ENCODE measurements around the gene TACO1.
A peak's percentile ranks its signal among the peaks of the same experiment; 100 is the strongest.

Gene TACO1

DNA sequence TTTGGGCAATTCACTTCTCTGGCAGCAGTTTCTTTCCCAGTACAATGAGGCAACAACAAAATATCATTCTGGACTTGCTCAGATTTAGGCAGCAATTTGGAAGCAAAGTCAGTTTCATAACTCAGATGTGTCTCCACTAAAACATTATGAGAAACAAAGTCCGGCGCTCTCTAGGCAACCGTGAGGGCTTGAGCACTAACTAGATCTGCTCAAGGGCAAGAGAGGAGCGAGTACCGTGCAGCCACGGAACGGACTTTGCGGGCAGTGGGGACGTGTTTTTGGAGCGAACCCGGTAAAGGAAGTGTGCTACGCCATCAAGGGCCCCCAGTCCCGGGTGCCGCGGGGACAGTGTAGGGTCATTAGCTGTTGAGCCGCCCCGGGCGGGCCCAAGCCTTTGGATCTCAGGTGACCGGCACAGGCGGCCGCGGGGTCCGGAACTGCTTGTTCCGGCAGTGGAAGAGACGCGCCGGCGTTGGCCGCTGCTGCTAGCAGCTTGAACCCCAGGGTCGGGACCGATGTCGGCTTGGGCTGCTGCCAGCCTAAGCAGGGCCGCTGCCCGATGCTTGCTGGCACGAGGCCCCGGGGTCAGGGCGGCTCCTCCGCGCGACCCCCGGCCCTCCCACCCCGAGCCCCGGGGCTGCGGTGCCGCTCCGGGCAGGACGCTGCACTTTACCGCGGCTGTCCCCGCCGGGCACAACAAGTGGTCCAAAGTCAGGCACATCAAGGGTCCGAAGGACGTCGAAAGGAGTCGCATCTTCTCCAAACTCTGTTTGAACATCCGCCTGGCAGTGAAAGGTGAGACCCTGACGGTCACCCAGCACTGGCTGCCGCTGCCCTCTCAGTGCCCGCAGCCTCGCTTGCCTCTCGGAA, at the start of gene TACO1:
Gene TACO1, plus strand, starts transcription at position 327 of the 870 bp plus-strand sequence. Its CDS starts 189 bp downstream, at position 516.
- DNase-seq: peak; percentile 70

DNA sequence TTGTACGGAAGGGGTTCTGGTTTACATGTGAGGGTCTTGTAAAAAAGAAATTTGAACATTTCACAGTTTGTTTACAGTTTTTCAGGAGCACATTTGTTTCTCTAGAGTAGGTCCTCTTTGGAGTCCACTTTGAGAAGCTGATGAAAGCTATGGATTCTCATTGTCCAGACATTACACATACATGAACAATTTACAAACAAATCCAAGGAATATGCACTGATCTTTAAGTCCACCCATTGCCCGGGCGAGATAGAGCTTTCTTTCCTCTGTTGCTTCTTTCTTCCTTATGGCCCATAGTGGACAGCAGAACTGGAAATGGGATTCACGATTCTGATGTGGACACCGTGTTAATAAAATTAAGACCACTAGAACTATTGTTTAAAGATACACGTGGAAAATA, 48.5 kb upstream of the TACO1 start:
- no peak for DNase-seq

DNA sequence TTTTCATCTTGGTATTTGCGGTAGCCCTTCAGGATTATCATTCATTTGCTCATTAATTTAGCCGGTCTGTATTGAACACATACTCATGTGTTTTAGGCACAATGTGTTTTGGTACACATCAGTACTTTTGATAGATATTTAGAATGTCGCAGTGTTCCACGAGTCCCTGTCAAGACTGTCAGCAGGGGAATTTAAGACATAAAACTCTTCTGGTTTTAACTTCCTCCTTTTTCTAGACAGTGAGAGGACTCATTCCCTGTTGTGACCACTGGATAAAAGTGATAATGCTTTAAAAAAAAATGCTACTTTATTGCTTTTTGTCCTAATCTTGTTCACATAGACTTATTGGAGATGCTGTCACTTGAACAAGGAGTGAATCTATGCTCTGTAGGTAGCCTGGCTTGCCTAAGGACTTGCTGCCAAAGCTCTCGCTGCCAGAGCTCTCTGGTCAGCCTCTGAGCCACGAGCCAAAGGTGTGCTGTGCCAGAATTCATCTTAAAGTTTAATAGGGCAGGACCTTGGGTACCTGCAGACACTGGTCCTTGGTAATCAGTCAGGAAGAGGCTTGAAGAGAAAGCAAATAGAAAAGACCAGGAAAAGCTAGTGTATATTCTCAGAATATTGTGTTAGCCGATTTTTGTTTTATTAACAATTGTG, 45.1 kb upstream of the TACO1 start:
- no peak for DNase-seq

DNA sequence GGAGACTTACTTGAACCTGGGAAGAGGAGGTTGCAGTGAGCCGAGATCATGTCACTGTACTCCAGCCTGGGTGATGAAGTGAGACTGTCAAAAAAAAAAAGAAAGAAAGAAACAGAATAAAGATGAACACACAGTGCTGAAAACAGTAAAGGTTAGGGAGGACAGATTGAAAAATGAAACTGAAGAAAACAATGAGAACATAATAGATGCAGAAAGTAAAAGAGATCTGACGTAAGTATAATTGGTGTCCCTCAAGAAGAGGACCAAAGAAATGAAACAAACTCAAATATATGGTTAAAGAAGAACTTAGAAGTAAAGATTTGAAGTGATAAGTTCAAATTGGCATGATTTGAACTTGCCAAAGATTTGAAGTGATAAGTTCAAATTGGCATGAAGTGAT, 43.3 kb upstream of the TACO1 start:
- no peak for DNase-seq

DNA sequence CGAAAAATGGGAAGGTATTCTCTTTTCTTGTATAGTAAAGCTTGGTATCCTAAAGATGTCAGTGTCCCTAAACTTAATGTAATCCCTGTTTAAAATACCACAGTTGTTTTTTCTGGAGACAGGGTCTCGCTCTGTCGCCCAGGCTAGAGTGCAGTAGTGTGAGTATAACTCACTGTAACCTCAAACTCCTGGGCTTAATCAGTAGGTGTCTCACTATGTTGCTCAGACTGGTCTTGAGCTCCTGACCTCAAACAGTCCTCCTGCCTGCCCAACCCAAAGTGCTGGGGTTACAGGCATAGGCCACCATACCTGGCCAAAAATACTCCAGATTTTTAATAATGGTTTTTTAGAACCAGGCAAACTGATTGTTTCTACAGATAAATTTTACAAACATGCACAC, 42.3 kb upstream of the TACO1 start:
- DNase-seq: no peak

DNA sequence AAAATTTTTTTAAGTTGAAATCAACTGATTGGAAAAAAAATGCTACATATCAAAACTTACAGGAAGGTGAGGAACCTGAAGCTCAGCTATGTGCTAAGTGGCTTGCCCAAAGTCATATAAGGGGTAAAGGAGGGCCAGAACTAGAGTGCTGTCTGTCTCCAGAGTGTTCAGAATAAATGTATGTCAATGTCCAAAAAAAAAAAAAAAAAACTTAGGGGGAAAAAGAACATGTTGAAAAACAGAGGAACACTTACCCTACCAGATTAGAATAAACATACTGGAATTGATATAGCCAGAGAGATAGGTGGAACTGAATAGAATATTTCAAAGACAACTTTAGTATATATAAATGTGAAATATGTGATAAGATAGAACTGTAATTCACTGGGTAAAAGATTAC, 38.9 kb upstream of the TACO1 start:
- DNase-seq: no peak

DNA sequence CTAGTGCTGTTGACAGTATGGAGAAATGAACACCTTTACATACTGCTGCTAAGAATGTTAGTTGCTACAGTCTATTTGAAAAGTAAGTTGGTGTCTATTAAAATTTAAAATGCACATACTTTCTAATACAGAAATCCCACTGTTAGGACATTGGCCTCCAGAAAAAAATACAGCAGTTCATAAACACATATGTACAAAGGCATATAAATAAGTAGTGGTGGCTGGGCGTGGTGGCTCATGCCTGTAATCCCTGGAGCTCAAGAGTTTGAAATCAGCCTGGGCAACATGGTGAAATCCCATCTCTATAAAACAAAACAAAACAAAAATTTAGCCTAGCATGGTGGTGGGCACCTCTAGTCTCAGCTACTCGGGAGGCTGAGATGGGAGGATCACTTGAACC, 37.4 kb upstream of the TACO1 start:
- no peak for DNase-seq

DNA sequence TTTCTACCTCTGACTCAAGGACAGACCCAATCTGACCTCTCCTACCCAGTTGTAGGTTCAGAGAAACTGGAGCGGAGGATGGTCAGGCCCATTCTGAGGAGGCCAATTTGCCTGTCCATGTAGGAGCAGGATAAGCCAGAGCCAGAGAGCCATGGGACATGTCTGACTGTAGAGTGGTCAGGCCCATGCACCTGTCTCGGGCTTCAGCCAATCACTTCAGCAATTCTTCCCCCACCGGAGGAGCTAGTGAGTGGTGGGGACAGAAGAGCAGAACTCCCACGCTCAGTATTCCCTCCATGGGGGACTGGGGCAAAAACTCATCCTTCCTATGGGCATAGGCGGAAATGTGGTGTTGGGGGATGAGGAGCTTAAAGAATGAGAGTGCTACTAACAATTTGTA, 36.1 kb upstream of the TACO1 start:
- no peak for DNase-seq

DNA sequence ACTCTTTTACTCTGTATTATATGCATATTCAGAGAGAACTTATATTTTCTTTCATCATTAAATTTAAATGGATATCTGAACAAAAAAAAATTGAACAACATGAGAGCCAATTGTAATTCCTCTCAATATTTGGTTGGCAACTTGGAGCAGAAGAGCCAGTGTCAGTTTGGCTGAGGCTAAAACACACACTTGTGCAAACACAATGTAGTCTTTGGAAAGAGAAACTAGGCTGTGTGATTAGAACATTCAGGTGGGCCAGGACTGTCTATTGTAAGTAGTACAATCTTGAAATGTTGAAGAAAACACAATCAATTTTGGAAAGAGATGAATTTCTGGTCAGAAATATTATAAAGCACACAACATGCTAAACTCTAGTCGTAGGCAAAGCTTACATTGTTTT, 33.5 kb upstream of the TACO1 start:
- DNase-seq: no peak

DNA sequence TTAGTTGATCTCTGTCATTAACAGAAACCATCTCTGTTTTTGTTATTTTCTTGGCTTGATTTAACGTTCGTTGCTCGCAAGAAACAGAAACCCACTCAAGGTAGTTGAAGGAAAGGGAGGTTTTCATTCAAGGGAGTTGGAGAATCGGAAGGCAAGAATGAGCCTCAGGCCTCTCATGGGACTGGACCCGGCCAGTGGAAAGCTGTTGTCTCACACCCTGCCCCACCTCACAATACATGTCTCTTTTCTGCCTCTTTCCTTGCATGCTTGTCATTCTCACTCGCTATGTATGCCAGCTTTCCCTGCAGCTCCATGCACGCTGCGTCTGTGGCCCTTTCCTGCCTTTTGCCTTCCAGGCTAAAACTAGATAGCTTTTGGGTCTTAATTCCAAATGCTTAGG, 32.1 kb upstream of the TACO1 start:
- DNase-seq: no peak

DNA sequence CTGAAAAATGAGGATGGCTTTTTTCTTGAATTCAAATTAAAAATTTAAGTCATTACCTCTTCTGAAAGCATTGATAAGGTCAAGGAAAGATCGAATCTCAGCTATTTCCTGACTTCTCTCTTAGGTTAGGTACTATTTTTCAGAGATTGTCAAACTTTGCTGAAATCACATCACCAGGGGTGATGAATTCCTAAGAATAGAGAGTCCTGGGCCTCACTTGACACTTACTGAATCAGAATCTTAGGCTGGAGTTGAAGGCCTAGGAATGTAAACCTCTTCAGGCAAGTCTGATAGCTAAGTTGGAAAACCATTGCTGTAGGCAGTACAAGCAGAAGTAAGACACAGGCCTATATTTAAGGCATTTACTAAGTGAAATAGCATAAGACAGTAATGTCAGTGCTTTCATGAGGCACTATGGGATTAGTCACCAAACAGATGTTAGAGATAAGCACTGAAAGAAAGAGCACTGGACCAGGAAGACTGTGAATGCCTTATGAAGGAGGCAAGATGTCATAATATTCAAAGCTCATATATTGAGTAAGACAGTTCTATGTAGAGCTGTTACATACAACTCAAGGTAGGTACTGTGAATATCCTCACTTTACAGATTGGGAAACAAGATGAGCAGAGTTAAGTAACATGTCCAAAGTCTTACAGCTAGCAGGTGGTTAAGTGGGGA, 28.9 kb upstream of the TACO1 start:
- DNase-seq: no peak

DNA sequence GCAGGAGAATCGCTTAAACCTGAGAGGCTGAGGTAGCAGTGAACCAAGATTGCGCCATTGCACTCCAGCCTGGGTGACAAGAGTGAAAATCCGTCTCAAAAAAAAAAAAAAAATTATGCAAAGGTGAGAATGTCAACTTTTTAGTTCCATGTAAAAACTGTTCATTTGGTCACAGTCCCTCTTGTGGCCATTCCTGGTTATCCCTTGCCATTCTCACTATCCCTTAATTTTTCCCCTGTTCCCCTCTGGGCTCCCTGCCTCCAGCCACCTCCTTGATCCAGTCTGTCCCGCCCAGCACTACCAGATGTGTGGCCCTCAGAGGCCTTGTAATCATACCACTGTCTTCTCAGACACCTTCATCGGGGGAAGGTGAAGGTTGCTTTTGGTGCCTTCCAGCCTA, 27.1 kb upstream of the TACO1 start:
- no peak for DNase-seq

DNA sequence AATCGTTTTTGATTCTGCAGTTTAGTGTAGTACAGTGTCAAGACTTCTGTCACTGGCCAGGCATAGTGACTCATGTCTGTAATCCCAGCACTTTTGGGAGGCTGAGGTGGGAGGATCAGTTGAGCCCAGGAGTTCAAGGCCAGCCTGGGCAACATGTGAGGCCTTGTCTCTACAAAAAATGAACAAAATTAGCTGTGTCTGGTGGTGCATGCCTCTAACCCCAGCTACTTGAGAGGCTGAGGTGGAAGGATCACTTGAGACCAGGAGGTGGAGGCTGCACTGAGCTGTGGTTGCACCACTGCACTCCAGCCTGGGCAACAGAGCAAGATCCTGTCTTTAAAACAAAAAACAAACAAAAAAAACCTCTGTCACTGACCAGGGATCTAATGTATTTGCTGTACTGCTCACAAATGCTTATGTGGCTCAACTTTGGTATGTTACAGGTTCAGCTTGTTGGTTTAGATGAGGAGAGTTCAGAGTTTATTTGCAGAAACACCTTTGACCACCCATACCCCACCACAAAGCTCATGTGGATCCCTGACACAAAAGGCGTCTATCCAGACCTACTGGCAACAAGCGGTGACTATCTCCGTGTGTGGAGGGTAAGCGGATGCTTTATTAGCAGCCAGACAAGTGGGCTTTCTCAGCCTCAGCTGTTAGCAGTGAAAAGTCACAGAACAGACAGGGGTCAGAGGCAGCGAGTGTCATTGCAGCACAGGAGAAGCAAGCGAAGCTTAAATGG, 22.5 kb upstream of the TACO1 start:
- no peak for DNase-seq

DNA sequence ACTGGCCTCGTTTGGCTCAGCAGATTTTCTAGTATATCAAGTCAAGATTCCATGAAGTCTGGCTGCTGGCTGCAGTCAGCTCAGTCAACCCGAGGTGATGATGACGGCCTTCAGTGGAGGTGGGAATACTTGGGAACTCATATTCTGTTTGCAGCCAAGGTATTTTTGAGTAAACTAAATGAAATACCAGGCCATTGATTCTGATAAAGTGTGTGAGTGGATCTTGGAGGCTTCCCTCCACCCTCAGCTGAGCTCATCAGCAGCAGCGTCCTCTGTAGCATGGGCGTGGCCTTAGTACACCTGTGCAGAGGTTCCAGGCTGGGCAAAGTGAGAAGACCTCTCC, 22.0 kb upstream of the TACO1 start:
- DNase-seq: no peak

DNA sequence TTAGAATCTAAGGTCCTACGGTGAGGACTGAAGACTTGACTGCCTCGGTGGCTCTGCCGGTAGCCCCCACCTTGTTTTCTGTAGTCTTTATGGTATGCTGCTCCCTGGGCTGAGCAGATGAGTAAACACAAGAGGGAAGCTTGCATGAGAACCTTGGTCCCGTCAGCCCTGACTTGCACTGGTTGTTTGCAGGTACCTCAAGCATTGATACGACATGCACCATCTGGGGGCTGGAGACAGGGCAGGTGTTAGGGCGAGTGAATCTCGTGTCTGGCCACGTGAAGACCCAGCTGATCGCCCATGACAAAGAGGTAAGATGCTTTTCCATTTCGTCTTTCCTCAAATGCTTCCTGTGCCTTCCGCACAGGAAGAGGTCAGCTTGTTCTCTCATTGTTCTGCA, 21.1 kb upstream of the TACO1 start:
- no peak for DNase-seq

DNA sequence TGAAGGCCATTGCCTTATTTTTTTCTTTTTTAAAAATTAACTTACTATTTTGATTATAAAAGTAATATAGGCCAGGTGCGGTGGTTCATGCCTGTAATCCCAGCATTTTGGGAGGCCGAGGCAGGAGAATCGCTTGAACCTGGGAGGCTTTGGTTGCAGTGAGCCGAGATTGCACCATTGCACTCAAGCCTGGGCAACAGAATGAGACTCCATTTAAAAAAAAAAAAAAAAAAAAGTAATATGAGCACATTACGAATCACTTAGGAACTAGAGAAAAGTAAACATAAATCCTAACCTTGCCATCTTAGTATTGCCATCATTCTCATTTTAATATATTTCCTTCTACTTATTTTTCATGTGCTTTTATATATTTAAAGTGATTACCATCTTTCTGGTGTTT, 12.9 kb upstream of the TACO1 start:
- DNase-seq: no peak

DNA sequence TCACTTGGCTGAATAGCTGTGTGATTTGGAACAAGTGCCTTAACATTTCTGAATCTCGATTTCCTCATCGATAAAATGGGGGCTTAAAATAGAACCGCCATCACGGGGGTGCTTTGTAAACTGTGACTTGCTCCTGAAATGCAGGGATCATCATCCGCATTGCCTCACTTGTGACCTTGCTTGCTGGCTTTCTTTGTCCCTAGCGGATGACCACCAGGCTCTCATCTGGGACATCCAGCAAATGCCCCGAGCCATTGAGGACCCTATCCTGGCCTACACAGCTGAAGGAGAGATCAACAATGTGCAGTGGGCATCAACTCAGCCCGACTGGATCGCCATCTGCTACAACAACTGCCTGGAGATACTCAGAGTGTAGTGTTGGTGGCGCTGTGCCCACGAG, 11.9 kb upstream of the TACO1 start:
- DNase-seq: no peak

DNA sequence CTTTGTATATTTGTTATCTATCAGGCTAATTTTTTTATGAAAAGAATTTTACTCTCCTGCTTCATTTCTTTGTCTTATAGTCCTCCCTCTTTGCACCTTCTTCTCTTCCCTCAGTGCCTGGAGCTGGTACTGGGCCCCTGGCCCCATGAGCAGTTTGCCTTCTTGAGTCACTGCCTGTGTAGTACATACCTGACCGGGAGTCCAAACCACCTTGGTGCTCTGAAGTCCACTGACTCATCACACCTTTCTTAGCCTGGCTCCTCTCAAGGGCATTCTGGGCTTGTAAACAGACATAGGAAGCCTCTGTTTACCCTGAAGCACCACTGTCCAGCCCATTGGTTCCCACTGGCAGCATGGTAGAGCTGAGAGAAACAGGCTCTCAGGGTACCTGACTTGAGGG, 11.0 kb upstream of the TACO1 start:
- no peak for DNase-seq

DNA sequence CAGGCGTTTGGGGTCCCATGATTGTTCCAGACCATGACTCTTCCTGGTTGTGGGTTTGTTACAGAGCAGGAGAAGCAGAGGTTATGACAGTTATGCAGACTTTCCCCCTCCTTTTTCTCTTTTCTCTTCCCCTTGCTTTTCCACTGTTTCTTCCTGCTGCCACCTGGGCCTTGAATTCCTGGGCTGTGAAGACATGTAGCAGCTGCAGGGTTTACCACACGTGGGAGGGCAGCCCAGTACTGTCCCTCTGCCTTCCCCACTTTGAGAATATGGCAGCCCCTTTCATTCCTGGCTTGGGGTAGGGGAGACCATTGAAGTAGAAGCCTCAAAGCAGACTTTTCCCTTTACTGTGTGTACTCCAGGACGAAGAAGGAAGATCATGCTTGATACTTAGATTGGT, 7.9 kb upstream of the TACO1 start:
- no peak for DNase-seq

DNA sequence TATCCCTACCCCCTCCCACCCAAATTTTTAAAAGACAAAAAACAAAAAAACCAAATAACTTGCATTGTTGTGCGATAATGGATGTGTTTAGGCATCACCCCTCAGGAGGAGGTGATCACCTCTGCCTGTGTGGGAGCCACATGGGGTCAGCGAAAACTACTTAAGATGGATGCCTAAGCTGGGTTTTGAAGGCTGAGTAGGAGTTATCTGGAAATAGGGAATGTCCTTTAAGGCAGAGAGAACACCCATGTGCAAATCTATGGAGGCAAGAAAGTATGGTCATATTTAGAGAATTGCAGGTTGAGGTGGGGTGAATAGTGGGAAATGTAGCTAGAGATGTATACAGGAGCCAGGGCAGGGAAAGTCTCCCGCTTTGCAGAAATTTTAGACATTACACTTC, 5.6 kb upstream of the TACO1 start:
- DNase-seq: no peak

DNA sequence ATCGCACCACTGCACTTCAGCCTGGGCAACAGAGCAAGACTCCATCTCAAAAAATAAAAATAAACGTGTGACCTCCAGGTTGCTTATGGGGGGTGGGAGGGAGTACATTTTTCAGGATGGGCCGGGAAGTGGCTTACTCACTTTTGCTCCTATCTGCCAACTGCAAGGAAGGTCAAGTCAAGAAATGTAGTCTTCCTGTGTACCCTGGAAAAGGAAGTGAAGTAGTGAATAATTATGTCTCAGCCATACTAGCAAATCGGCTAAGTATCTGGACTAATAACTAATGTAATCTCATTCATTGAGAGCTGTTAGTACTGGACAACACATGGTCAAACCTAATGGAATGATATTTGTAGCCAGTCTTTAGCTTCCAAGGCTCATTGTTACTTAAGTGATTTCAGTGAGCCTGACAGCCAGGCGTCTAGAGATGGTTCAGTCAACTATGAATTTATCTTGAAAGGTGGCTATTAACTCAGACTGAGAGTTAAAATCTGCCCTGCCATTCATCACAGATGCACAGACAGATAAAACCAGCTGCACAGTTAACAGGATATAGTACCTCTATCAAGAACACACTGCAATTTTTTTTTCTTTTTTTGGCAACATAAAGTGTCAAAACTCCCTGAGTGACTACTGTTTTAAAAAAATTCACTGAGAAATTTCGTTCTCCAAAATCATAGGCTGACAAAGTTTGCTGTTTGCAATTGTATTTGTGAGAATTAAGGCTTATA, 3.7 kb upstream of the TACO1 start:
- DNase-seq: no peak

DNA sequence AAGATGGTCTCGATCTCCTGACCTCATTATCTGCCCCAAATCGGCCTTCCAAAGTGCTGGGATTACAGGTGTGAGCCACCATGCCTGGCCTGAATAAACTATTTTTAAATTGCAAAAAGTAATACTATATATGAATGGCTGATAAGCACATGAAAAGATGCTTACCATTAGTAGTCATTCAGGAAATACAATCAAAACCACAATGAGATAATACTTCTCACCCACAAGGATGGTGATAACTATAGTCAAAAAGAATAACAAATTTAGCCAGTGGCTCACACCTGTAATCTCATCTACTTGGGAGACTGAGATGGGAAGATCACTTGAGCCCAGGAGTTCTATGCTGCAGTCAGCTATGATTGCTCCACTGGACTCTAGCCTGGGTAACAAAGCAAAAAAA, 2.4 kb upstream of the TACO1 start:
- DNase-seq: no peak

Measured in NCI-H526 treated with DMSO at 0.1 percent for 48 hours (cell line).